Subcutaneous abdominal adipose tissue (tissue), 5 donors: ENCODE data around the gene KCNK7.

ENCODE experiments used
- H3K27ac ChIP-seq: one replicate; pipeline ENCODE4 v1.7.0; 2013; ENCODE audit warnings: low read depth, mild to moderate bottlenecking, inconsistent platforms, low read length, moderate library complexity
- H3K27me3 ChIP-seq, 5 donors: one replicate each; pipeline ENCODE4 v1.7.0; 2013; ENCODE audit warnings: low read length in 5 of 5, inconsistent platforms in 1 of 5; ENCODE audit not compliant: control insufficient read depth in 5 of 5, insufficient read depth in 4 of 5
- H3K36me3 ChIP-seq, 5 donors: one replicate each; pipeline ENCODE4 v1.7.0; 2013; ENCODE audit warnings: low read length in 5 of 5; ENCODE audit not compliant: control insufficient read depth in 5 of 5, insufficient read depth in 5 of 5
- H3K4me1 ChIP-seq, 5 donors: one replicate each; pipeline ENCODE4 v1.7.0; 2013; ENCODE audit warnings: low read length in 5 of 5, mild to moderate bottlenecking in 3 of 5, moderate library complexity in 1 of 5; ENCODE audit not compliant: control insufficient read depth in 5 of 5, insufficient read depth in 5 of 5
- H3K4me3 ChIP-seq, 5 donors: one replicate each; pipeline ENCODE4 v1.7.0; 2013; ENCODE audit warnings: low read length in 5 of 5, low read depth in 1 of 5
- H3K9ac ChIP-seq, 5 donors: one replicate each; pipeline ENCODE4 v1.7.0; 2013; ENCODE audit warnings: low read length in 5 of 5, mild to moderate bottlenecking in 4 of 5, moderate library complexity in 3 of 5
- H3K9me3 ChIP-seq, 5 donors: one replicate each; pipeline ENCODE4 v1.7.0; 2013; ENCODE audit warnings: low read length in 5 of 5; ENCODE audit not compliant: control insufficient read depth in 5 of 5
- donor health status: healthy.
- donor health status: healthy.
- donor health status: healthy.
- donor health status: healthy.
- donor health status: healthy.

KCNK7 gene

GRCh38 chr11:65580756-65581155 is 14.8 kb downstream of the KCNK7 start:
- H3K27ac ChIP-seq: no peak overlapping the region
- H3K36me3 ChIP-seq: peaks cover 0 to 62% (median 45%) of the 10 kb centered on the region in 5 donors
- peaks cover 3 to 29% (median 26%) of the 10 kb centered on the region in 5 donors for H3K4me1 ChIP-seq
- H3K9ac ChIP-seq: peak overlapping the region in 1 of 5 donors; percentile 29
- no peaks in the 10 kb centered on the region for H3K27me3 ChIP-seq
- H3K9me3 ChIP-seq: no peaks in the 10 kb centered on the region
- H3K4me3 ChIP-seq: no peak overlapping the region

GRCh38 chr11:65580031-65580692 is 15.4 kb downstream of the KCNK7 start:
- no peak overlapping the region for H3K27ac ChIP-seq
- H3K4me1 ChIP-seq: peaks cover 3 to 33% (median 31%) of the 10 kb centered on the region in 5 donors
- H3K27me3 ChIP-seq: no peaks in the 10 kb centered on the region
- H3K4me3 ChIP-seq: no peak overlapping the region
- H3K9me3 ChIP-seq: no peaks in the 10 kb centered on the region
- H3K9ac ChIP-seq: no peak overlapping the region
- H3K36me3 ChIP-seq: peaks cover 0 to 57% (median 41%) of the 10 kb centered on the region in 5 donors

GRCh38 chr11:65579291-65579690 is 16.3 kb downstream of the KCNK7 start:
- Histone ChIP-seq H3K9ac (no peak overlapping the region), H3K36me3 (peaks cover 0 to 51% (median 36%) of the 10 kb centered on the region in 5 donors), H3K27ac (no peak overlapping the region), H3K4me1 (peaks cover 5 to 42% (median 38%) of the 10 kb centered on the region in 5 donors), H3K9me3 (no peaks in the 10 kb centered on the region), H3K4me3 (no peak overlapping the region), H3K27me3 (no peaks in the 10 kb centered on the region)

- Histone ChIP-seq H3K4me3 (no peak overlapping the region), H3K36me3 (peaks cover 0 to 44% (median 30%) of the 10 kb centered on the region in 5 donors), H3K9ac (no peak overlapping the region), H3K27ac (no peak overlapping the region), H3K4me1 (peaks cover 5 to 46% (median 41%) of the 10 kb centered on the region in 5 donors), H3K27me3 (no peaks in the 10 kb centered on the region), H3K9me3 (no peaks in the 10 kb centered on the region)
These were observed 16.9 kb downstream of the KCNK7 start for GRCh38 chr11:65578667-65579066.

- Histone ChIP-seq H3K9me3 (no peaks in the 10 kb centered on the region), H3K9ac (peak overlapping the region in 1 of 5 donors; percentile 71), H3K27ac (peak overlapping the region; percentile 75), H3K4me1 (peaks cover 5 to 51% (median 47%) of the 10 kb centered on the region in 5 donors), H3K4me3 (peak overlapping the region in 3 of 5 donors; percentile 62 to 77 (median 73)), H3K27me3 (no peaks in the 10 kb centered on the region), H3K36me3 (peaks cover 0 to 43% (median 29%) of the 10 kb centered on the region in 5 donors)
These were observed 17.5 kb downstream of the KCNK7 start for GRCh38 chr11:65578134-65578533.

- H3K36me3 ChIP-seq: peaks cover 0 to 43% (median 29%) of the 10 kb centered on the region in 5 donors
- H3K4me3 ChIP-seq: peak overlapping the region; percentile 25 to 77 (median 66)
- H3K4me1 ChIP-seq: peaks cover 5 to 55% (median 50%) of the 10 kb centered on the region in 5 donors
These were observed 17.9 kb downstream of the KCNK7 start for GRCh38 chr11:65577756-65578109.

GRCh38 chr11:65576867-65577755 is 18.5 kb downstream of the KCNK7 start:
- Histone ChIP-seq H3K9me3 (no peaks in the 10 kb centered on the region), H3K4me3 (peak overlapping the region; percentile 62 to 77 (median 66)), H3K27me3 (no peaks in the 10 kb centered on the region), H3K9ac (peak overlapping the region; percentile 28 to 81 (median 43)), H3K36me3 (peaks cover 0 to 39% (median 29%) of the 10 kb centered on the region in 5 donors), H3K4me1 (peaks cover 5 to 57% (median 51%) of the 10 kb centered on the region in 5 donors), H3K27ac (peak overlapping the region; percentile 75)

More at GRCh38 chr11:65577756-65578109, 17.9 kb downstream of the KCNK7 start:
- Histone ChIP-seq H3K9ac (peak overlapping the region in 3 of 5 donors; percentile 21 to 71 (median 43)), H3K27ac (peak overlapping the region; percentile 75), H3K27me3 (no peaks in the 10 kb centered on the region), H3K9me3 (no peaks in the 10 kb centered on the region)

- Histone ChIP-seq H3K27ac (peak overlapping the region; percentile 75), H3K4me1 (peaks cover 9 to 64% (median 58%) of the 10 kb centered on the region in 5 donors)
These were observed 19.3 kb downstream of the KCNK7 start for GRCh38 chr11:65576232-65576866.

GRCh38 chr11:65575568-65576231 is 19.9 kb downstream of the KCNK7 start, which contains the start of gene EHBP1L1:
TSS of gene EHBP1L1 (plus strand) at chr11:65576053. CDS start at chr11:65576303, 250 bp downstream.
- Histone ChIP-seq H3K4me3 (peak within 1 kb of the TSS; percentile 66 to 97 (median 72)), H3K27me3 (no peaks in the 10 kb centered on the region), H3K4me1 (peaks cover 9 to 71% (median 65%) of the 10 kb centered on the region in 5 donors), H3K9me3 (no peaks in the 10 kb centered on the region), H3K9ac (peak within 1 kb of the TSS; percentile 63 to 88 (median 81)), H3K36me3 (peaks cover 0 to 26% (median 16%) of the 10 kb centered on the region in 5 donors), H3K27ac (peak within 1 kb of the TSS; percentile 84)

More at GRCh38 chr11:65576232-65576866, 19.3 kb downstream of the KCNK7 start:
- peak overlapping the region; percentile 62 to 77 (median 66) for H3K4me3 ChIP-seq
- H3K9me3 ChIP-seq: no peaks in the 10 kb centered on the region
- peak overlapping the region; percentile 28 to 81 (median 43) for H3K9ac ChIP-seq
- H3K36me3 ChIP-seq: peaks cover 0 to 32% (median 21%) of the 10 kb centered on the region in 5 donors
- H3K27me3 ChIP-seq: no peaks in the 10 kb centered on the region
